ENCODE data around the gene ODAM.
"Not testable (repeated sequence)": the region's sequence is repeated elsewhere in the genome, so short reads cannot be mapped to it uniquely, and the experiment has no call there.

ODAM gene

GRCh38 chr4:70221389-70221788, 25.9 kb downstream of the ODAM start:
- in situ Hi-C loops (cut with MboI; ENCODE audit: low sequenced_read_pairs): not testable (repeated sequence)

- in situ Hi-C loops (cut with MboI; ENCODE audit: low sequenced_read_pairs): not testable (repeated sequence)
Observed at GRCh38 chr4:70221818-70222217, 26.3 kb downstream of the ODAM start.

GRCh38 chr4:70225824-70226223, 30.3 kb downstream of the ODAM start, which contains the start of gene FDCSP:
TSS of gene FDCSP (plus strand) at chr4:70226124. CDS start at chr4:70231195, 5,071 bp downstream.
- in situ Hi-C loops (cut with MboI; ENCODE audit: low sequenced_read_pairs): no loop called here

GRCh38 chr4:70236125-70236524, 40.6 kb downstream of the ODAM start:
- in situ Hi-C loops (cut with MboI; ENCODE audit: low sequenced_read_pairs): no loop called here

GRCh38 chr4:70239131-70239883, 43.8 kb downstream of the ODAM start:
- in situ Hi-C loops (cut with MboI; ENCODE audit: low sequenced_read_pairs): no loop called here

GRCh38 chr4:70239884-70240591, 44.5 kb downstream of the ODAM start:
- in situ Hi-C loops (cut with MboI; ENCODE audit: low sequenced_read_pairs): no loop called here

- in situ Hi-C loops (cut with MboI; ENCODE audit: low sequenced_read_pairs): not testable (repeated sequence)
Observed at GRCh38 chr4:70242297-70242696, 46.8 kb downstream of the ODAM start, which contains the start of gene CSN3. TSS of gene CSN3 (plus strand) at chr4:70242597. CDS start at chr4:70244820, 2,223 bp downstream.

- in situ Hi-C loops (cut with MboI; ENCODE audit: low sequenced_read_pairs): no loop called here
Observed at GRCh38 chr4:70243091-70243490, 47.6 kb downstream of the ODAM start.

- in situ Hi-C loops (cut with MboI; ENCODE audit: low sequenced_read_pairs): no loop called here
Observed at GRCh38 chr4:70251250-70251944, 55.9 kb downstream of the ODAM start.

GRCh38 chr4:70251945-70252277, 56.4 kb downstream of the ODAM start:
- in situ Hi-C loops (cut with MboI; ENCODE audit: low sequenced_read_pairs): no loop called here

All from hTERT RPE-1 (cell line).